ENCODE data around the gene PAPLN. TPM values are rescaled to one million over a fixed set of nuclear protein-coding genes. Genes with fewer than 3 reads are reported as not detected.

The PAPLN gene
- total and polyA plus RNA-seq, 2 of the 13 experiments (the other 11 are each of a cell fraction or from before 2014, with no cell fraction given) = not detected

GRCh38 chr14:73277376-73277775, 40.1 kb downstream of the PAPLN start:
- Histone ChIP-seq H3K9ac (ENCODE audit: insufficient read depth, low read depth, low read length) (no peak overlapping the region), H3K4me3 (replicated peaks in 1 of 3; ENCODE audit: insufficient read depth in 1 of 3, low read depth in 2 of 3, low read length in 3 of 3) (no peak overlapping the region), H3K79me2 (ENCODE audit: insufficient read depth, low read length) (no peaks in the 10 kb centered on the region), H4K20me1 (ENCODE audit: insufficient read depth, low read length) (no peaks in the 10 kb centered on the region), H3K9me3 (ENCODE audit: low read length) (no peaks in the 10 kb centered on the region), H3K36me3 (replicated peaks in 1 of 2; ENCODE audit: control insufficient read depth in 1 of 2, insufficient read depth in 2 of 2, low read length in 2 of 2) (peaks cover 16 to 35% of the 10 kb centered on the region in 2 experiments), H3K4me2 (ENCODE audit: low read depth, low read length) (no peak overlapping the region), H3K27me3 (ENCODE audit: control insufficient read depth in 1 of 2, insufficient read depth in 2 of 2, low read length in 2 of 2) (no peaks in the 10 kb centered on the region), H3K4me1 (ENCODE audit: insufficient read depth, low read length) (peaks cover 11% of the 10 kb centered on the region), H2AFZ (ENCODE audit: low read length) (no peak overlapping the region), H3K27ac (ENCODE audit: extremely low read length, insufficient read depth, low read length) (no peak overlapping the region)
- BruUV-seq (replicated peaks) = no TSS peak
- intact Hi-C loops (cut with micrococcal nuclease; ENCODE audit: unreplicated experiment) = no loop called here
- ATAC-seq = no peak
- no peak for FAIRE-seq
- in situ Hi-C loops (cut with HindIII; ENCODE audit: extremely low pct_ligation_motif_present, low pct_unique_long_range_greater_than_20kb) = no loop called here
- POLR2A ChIA-PET = no interaction called here
- WGBS (ENCODE audit: low lambda C conversion rate) = 100% methylated on average over 2 of the region's 2 CpGs
- no peak for DNase-seq (ENCODE audit: low spot score)
- CTCF ChIA-PET (ENCODE audit: low intra/inter-chr PET ratio, low total read pairs) = no interaction called here
- TF ChIP-seq SNAPC2 (CRISPR knock-in tag; IDR thresholded peaks at IDR 0.05) = no peak
- no peak for TF ChIP-seq POLR2G (IDR thresholded peaks at IDR 0.05; ENCODE audit: low read depth, low read length)
- no peak for TF ChIP-seq ZNF570 (CRISPR knock-in tag; IDR thresholded peaks at IDR 0.05; ENCODE audit: borderline replicate concordance)
- no peak for TF ChIP-seq AFF4 (CRISPR knock-in tag; IDR thresholded peaks at IDR 0.05)
- no peak for TF ChIP-seq CBX1 (IDR thresholded peaks at IDR 0.05; ENCODE audit: low read depth)
- no peak for TF ChIP-seq SIN3A (IDR thresholded peaks at IDR 0.05; ENCODE audit: borderline replicate concordance, low read depth, low read length)
- TF ChIP-seq, protein P1, sequence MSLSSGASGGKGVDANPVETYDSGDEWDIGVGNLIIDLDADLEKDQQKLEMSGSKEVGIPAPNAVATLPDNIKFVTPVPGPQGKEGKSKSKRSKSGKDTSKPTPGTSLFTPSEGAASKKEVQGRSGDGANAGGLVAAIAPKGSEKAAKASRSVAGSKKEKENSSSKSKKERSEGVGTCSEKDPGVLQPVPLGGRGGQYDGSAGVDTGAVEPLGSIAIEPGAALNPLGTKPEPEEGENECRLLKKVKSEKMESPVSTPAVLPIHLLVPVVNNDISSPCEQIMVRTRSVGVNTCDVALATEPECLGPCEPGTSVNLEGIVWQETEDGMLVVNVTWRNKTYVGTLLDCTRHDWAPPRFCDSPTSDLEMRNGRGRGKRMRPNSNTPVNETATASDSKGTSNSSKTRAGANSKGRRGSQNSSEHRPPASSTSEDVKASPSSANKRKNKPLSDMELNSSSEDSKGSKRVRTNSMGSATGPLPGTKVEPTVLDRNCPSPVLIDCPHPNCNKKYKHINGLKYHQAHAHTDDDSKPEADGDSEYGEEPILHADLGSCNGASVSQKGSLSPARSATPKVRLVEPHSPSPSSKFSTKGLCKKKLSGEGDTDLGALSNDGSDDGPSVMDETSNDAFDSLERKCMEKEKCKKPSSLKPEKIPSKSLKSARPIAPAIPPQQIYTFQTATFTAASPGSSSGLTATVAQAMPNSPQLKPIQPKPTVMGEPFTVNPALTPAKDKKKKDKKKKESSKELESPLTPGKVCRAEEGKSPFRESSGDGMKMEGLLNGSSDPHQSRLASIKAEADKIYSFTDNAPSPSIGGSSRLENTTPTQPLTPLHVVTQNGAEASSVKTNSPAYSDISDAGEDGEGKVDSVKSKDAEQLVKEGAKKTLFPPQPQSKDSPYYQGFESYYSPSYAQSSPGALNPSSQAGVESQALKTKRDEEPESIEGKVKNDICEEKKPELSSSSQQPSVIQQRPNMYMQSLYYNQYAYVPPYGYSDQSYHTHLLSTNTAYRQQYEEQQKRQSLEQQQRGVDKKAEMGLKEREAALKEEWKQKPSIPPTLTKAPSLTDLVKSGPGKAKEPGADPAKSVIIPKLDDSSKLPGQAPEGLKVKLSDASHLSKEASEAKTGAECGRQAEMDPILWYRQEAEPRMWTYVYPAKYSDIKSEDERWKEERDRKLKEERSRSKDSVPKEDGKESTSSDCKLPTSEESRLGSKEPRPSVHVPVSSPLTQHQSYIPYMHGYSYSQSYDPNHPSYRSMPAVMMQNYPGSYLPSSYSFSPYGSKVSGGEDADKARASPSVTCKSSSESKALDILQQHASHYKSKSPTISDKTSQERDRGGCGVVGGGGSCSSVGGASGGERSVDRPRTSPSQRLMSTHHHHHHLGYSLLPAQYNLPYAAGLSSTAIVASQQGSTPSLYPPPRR (CRISPR knock-in tag; IDR thresholded peaks at IDR 0.05; ENCODE audit: borderline replicate concordance) = no peak
- no peak for TF ChIP-seq NFIC (IDR thresholded peaks at IDR 0.05; ENCODE audit: low read length)
- TF ChIP-seq ZBTB7B (CRISPR knock-in tag; IDR thresholded peaks at IDR 0.05) = no peak
- TF ChIP-seq ISL2 (CRISPR knock-in tag; IDR thresholded peaks at IDR 0.05) = no peak
- TF ChIP-seq ZFP1 (CRISPR knock-in tag; IDR thresholded peaks at IDR 0.05) = no peak
- no peak for TF ChIP-seq PHF21A (CRISPR knock-in tag; IDR thresholded peaks at IDR 0.05)
- TF ChIP-seq, protein P2, sequence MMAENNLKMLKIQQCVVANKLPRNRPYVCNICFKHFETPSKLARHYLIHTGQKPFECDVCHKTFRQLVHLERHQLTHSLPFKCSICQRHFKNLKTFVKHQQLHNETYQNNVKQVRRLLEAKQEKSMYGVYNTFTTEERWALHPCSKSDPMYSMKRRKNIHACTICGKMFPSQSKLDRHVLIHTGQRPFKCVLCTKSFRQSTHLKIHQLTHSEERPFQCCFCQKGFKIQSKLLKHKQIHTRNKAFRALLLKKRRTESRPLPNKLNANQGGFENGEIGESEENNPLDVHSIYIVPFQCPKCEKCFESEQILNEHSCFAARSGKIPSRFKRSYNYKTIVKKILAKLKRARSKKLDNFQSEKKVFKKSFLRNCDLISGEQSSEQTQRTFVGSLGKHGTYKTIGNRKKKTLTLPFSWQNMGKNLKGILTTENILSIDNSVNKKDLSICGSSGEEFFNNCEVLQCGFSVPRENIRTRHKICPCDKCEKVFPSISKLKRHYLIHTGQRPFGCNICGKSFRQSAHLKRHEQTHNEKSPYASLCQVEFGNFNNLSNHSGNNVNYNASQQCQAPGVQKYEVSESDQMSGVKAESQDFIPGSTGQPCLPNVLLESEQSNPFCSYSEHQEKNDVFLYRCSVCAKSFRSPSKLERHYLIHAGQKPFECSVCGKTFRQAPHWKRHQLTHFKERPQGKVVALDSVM (CRISPR knock-in tag; IDR thresholded peaks at IDR 0.05) = no peak
- TF ChIP-seq HNRNPK (IDR thresholded peaks at IDR 0.05; ENCODE audit: low read depth, low read length, poor library complexity, severe bottlenecking) = no peak
